SK-N-SH treated with all-trans-retinoic acid at 6 μM for 48 hours (cell line): ENCODE results near the gene CHI3L1.

Experiments used
- ARNTL ChIP-seq: fragments of 450-650 bp; formaldehyde crosslinking; IDR thresholded peaks from 2 replicates; pipeline ENCODE4 v1.5.0; 2020; ENCODE audit warnings: low read depth, mild to moderate bottlenecking, moderate library complexity, borderline replicate concordance
- CREB5 ChIP-seq: fragments of 250-450 bp; sonication (Bioruptor Pico); IDR thresholded peaks from 2 replicates; pipeline ENCODE4 v1.5.1; 2020; ENCODE audit warnings: low read depth, mild to moderate bottlenecking, moderate library complexity
- CSDC2 ChIP-seq: fragments of 250-450 bp; sonication (Bioruptor Pico); IDR thresholded peaks from 2 replicates; pipeline ENCODE4 v1.5.0; 2020; ENCODE audit warnings: mild to moderate bottlenecking, moderate library complexity
- ISL1 ChIP-seq: fragments of 250-450 bp; sonication (Bioruptor Pico); IDR thresholded peaks from 2 replicates; pipeline ENCODE4 v2.1.2; 2022; ENCODE audit warnings: mild to moderate bottlenecking, moderate library complexity
- OSR1 ChIP-seq: fragments of 250-450 bp; sonication (Bioruptor Pico); IDR thresholded peaks from 2 replicates; pipeline ENCODE4 v1.8.0; 2022; ENCODE audit warnings: moderate library complexity, mild to moderate bottlenecking, inconsistent platforms
- PATZ1 ChIP-seq: fragments of 250-450 bp; sonication (Bioruptor Pico); IDR thresholded peaks from 2 replicates; pipeline ENCODE4 v1.8.0; 2020; ENCODE audit warnings: mild to moderate bottlenecking, moderate library complexity, borderline replicate concordance
- POU6F1 ChIP-seq: fragments of 250-450 bp; sonication (Bioruptor Pico); IDR thresholded peaks from 2 replicates; pipeline ENCODE4 v1.8.0; 2021; ENCODE audit warnings: low read depth, mild to moderate bottlenecking, moderate library complexity, borderline replicate concordance
- RARB ChIP-seq: fragments of 250-450 bp; sonication (Bioruptor Pico); IDR thresholded peaks from 2 replicates; pipeline ENCODE4 v1.8.0; 2021; ENCODE audit warnings: mild to moderate bottlenecking, moderate library complexity
- SNAI2 ChIP-seq: fragments of 250-450 bp; sonication (Bioruptor Pico); IDR thresholded peaks from 2 replicates; pipeline ENCODE4 v1.5.0; 2020; ENCODE audit warnings: mild to moderate bottlenecking, moderate library complexity
- TSHZ2 ChIP-seq: fragments of 250-450 bp; sonication (Bioruptor Pico); IDR thresholded peaks from 2 replicates; pipeline ENCODE4 v1.5.0; 2020; ENCODE audit warnings: mild to moderate bottlenecking, moderate library complexity
- ZNF565 ChIP-seq: fragments of 450-650 bp; formaldehyde crosslinking; conservative IDR thresholded peaks from 2 replicates; pipeline ENCODE4 v1.5.0; 2020; ENCODE audit warnings: low read depth, mild to moderate bottlenecking, moderate library complexity
- ZNF8 ChIP-seq: fragments of 450-650 bp; formaldehyde crosslinking; IDR thresholded peaks from 2 replicates; pipeline ENCODE4 v1.5.0; 2020; ENCODE audit warnings: mild to moderate bottlenecking, moderate library complexity

- TF ChIP-seq CSDC2 (CRISPR knock-in tag) (no peak), RARB (CRISPR knock-in tag) (no peak), ZNF565 (no peak), TSHZ2 (CRISPR knock-in tag) (no peak), SNAI2 (CRISPR knock-in tag) (no peak), POU6F1 (no peak), OSR1 (no peak), ARNTL (CRISPR knock-in tag) (no peak), CREB5 (CRISPR knock-in tag) (no peak), ISL1 (CRISPR knock-in tag) (no peak), ZNF8 (CRISPR knock-in tag) (no peak), PATZ1 (no peak)
Measured at GRCh38 chr1:203202431-203203245, 16.1 kb upstream of the CHI3L1 start.
